ENCODE measurements around the gene MEOX2. TPM values are rescaled to one million over a fixed set of nuclear protein-coding genes. Genes with fewer than 3 reads are reported as not detected.

Gene MEOX2
- total and polyA plus RNA-seq, 2 of the 8 experiments (the other 6 are each of a cell fraction or from before 2014, with no cell fraction given) = 0.05 to 0.19 TPM

- TF ChIP-seq CHD7 (IDR thresholded peaks at IDR 0.05; ENCODE audit: insufficient replicate concordance, low read length) (no peak), CBX8 (IDR thresholded peaks at IDR 0.05; ENCODE audit: borderline replicate concordance, low read depth, low read length) (no peak), HDAC6 (IDR thresholded peaks at IDR 0.05; ENCODE audit: low read depth, low read length) (no peak), MAX (IDR thresholded peaks at IDR 0.05) (no peak), EGR1 (IDR thresholded peaks at IDR 0.05; ENCODE audit: borderline replicate concordance, low read depth, low read length) (no peak), EZH2 (IDR thresholded peaks at IDR 0.05; ENCODE audit: low read depth, low read length, severe bottlenecking) (no peak), ASH2L (IDR thresholded peaks at IDR 0.05; ENCODE audit: low read length) (no peak), TAF1 (IDR thresholded peaks at IDR 0.05; ENCODE audit: low read depth, low read length) (no peak), NRF1 (IDR thresholded peaks at IDR 0.05; ENCODE audit: low read depth, low read length) (no peak), CBX5 (IDR thresholded peaks at IDR 0.05; ENCODE audit: low read depth, low read length) (no peak), SIX5 (IDR thresholded peaks at IDR 0.05; ENCODE audit: low read depth, low read length) (no peak), JUN (IDR thresholded peaks at IDR 0.05; ENCODE audit: low read depth, low read length) (no peak)
Measured at GRCh38 chr7:15692501-15693020, 6.1 kb upstream of the MEOX2 start (continued).

Measured in H1 (cell line).